Suprapubic skin (tissue), 3 donors: ENCODE measurements around the gene PRRC2B.

ENCODE experiments used
- POLR2A ChIP-seq, 2 donors: fragments of 450-650 bp; IDR thresholded peaks; one replicate each; pipeline ENCODE4 v1.6.1; 2017; ENCODE audit warnings: antibody characterized with exemption in 2 of 2, mild to moderate bottlenecking in 2 of 2, moderate library complexity in 2 of 2
- TF ChIP-seq, protein P1 (sequence below), 2 donors: fragments of 200-600 bp in 1 of 2; fragments of 450-650 bp in 1 of 2; sonication (generic) in 1 of 2; IDR thresholded peaks; one replicate each; pipeline ENCODE4 v1.5.1; 2016 to 2019; ENCODE audit warnings: antibody characterized with exemption in 2 of 2, mild to moderate bottlenecking in 1 of 2, moderate library complexity in 1 of 2

DNA sequence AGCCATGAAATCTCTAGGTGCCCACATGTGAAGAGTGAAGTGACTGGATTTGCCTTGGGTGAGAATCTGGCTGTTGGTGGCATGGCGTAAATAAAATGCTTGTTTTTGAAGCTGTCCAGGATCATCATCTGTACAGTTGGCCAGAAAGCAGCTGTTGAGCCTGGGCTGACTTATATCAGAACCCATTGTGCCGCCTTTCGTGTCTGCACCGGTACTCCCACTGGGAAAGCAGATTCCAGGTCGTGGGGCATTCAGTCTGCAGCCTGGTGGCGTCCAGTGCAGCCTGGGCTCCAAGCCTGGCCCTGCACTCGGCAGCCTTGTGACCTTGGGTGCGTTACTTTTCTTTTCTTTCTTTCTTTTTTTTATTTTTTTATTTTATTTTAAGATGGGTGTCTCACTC is 27.8 kb downstream of the PRRC2B start:
- TF ChIP-seq, protein P1, sequence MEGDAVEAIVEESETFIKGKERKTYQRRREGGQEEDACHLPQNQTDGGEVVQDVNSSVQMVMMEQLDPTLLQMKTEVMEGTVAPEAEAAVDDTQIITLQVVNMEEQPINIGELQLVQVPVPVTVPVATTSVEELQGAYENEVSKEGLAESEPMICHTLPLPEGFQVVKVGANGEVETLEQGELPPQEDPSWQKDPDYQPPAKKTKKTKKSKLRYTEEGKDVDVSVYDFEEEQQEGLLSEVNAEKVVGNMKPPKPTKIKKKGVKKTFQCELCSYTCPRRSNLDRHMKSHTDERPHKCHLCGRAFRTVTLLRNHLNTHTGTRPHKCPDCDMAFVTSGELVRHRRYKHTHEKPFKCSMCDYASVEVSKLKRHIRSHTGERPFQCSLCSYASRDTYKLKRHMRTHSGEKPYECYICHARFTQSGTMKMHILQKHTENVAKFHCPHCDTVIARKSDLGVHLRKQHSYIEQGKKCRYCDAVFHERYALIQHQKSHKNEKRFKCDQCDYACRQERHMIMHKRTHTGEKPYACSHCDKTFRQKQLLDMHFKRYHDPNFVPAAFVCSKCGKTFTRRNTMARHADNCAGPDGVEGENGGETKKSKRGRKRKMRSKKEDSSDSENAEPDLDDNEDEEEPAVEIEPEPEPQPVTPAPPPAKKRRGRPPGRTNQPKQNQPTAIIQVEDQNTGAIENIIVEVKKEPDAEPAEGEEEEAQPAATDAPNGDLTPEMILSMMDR (IDR thresholded peaks at IDR 0.05): no peak
- TF ChIP-seq POLR2A (IDR thresholded peaks at IDR 0.05): no peak
